WTC11 (cell line): ENCODE data around the gene IL20. TPM values are rescaled to one million over a fixed set of nuclear protein-coding genes. Genes with fewer than 3 reads are reported as not detected.

ENCODE experiments used
- ATAC-seq: fragments of 200-7000 bp; cut with Tn5 transposase; 2 replicates; pipeline ENCODE4 v1.10.0; 2021; ENCODE audit warnings: mild to moderate bottlenecking, moderate library complexity
- CTCF ChIA-PET: fragments of 300-600 bp; sonication (Branson Sonifier 250); formaldehyde crosslinking; loops from one replicate; lab custom pipeline; 2021; ENCODE audit warnings: antibody characterized with exemption; lab: Charles Lee
- POLR2A ChIA-PET: fragments of 350-600 bp; sonication (Branson Sonifier 250); formaldehyde crosslinking; loops from one replicate; lab custom pipeline; 2021; ENCODE audit warnings: antibody characterized with exemption; lab: Charles Lee
- DNase-seq: peaks from one replicate; pipeline ENCODE4 v3.0.0; 2021; ENCODE audit warnings: low spot score
- H3K27ac Mint-ChIP-seq: 2 replicates; pipeline ENCODE4 v1.8.0; 2021; ENCODE audit warnings: mixed read lengths
- H3K27me3 Mint-ChIP-seq: 2 replicates; pipeline ENCODE4 v1.8.0; 2021; ENCODE audit warnings: low read depth, mild to moderate bottlenecking, moderate library complexity, mixed read lengths
- H3K36me3 Mint-ChIP-seq: 2 replicates; pipeline ENCODE4 v1.8.0; 2021; ENCODE audit warnings: mixed read lengths
- H3K4me1 Mint-ChIP-seq: 2 replicates; pipeline ENCODE4 v1.8.0; 2022; ENCODE audit warnings: mixed read lengths
- H3K4me3 Mint-ChIP-seq: 2 replicates; pipeline ENCODE4 v1.8.0; 2021; ENCODE audit warnings: mild to moderate bottlenecking, moderate library complexity, mixed read lengths
- H3K9me3 Mint-ChIP-seq: 2 replicates; pipeline ENCODE4 v1.8.0; 2021; ENCODE audit warnings: mixed read lengths
- ATF1 ChIP-seq: sonication (generic); formaldehyde crosslinking; IDR thresholded peaks from 2 replicates; pipeline ENCODE4 v1.8.1; 2023; ENCODE audit warnings: mild to moderate bottlenecking, moderate library complexity, missing genetic modification reagents
- CREM ChIP-seq: sonication (generic); formaldehyde crosslinking; IDR thresholded peaks from 2 replicates; pipeline ENCODE4 v1.8.1; 2022; ENCODE audit warnings: mild to moderate bottlenecking, missing genetic modification reagents, moderate library complexity
- GTF2I ChIP-seq: fragments of 250-450 bp; sonication (Bioruptor Pico); conservative IDR thresholded peaks from 2 replicates; pipeline ENCODE4 v1.4.0; 2021; ENCODE audit warnings: mild to moderate bottlenecking
- JAZF1 ChIP-seq: fragments of 250-450 bp; sonication (Bioruptor Pico); IDR thresholded peaks from 2 replicates; pipeline ENCODE4 v1.9.0; 2021; ENCODE audit warnings: moderate library complexity, mild to moderate bottlenecking, inconsistent platforms
- NFYB ChIP-seq: sonication (generic); formaldehyde crosslinking; conservative IDR thresholded peaks from 2 replicates; pipeline ENCODE4 v1.8.0; 2022; ENCODE audit warnings: low read depth, missing genetic modification reagents
- RELA ChIP-seq: sonication (generic); formaldehyde crosslinking; IDR thresholded peaks from 2 replicates; pipeline ENCODE4 v1.8.1; 2022; ENCODE audit warnings: missing genetic modification reagents, mild to moderate bottlenecking, borderline replicate concordance
- SP1 ChIP-seq: sonication (generic); formaldehyde crosslinking; conservative IDR thresholded peaks from 2 replicates; pipeline ENCODE4 v1.8.1; 2022; ENCODE audit warnings: missing genetic modification reagents
- TP53 ChIP-seq: sonication (generic); formaldehyde crosslinking; IDR thresholded peaks from 2 replicates; pipeline ENCODE4 v1.8.1; 2023; ENCODE audit warnings: mild to moderate bottlenecking, missing genetic modification reagents
- ZNF671 ChIP-seq: fragments of 250-450 bp; sonication (Bioruptor Pico); IDR thresholded peaks from 2 replicates; pipeline ENCODE4 v1.8.0; 2021; ENCODE audit warnings: mild to moderate bottlenecking
- total RNA-seq: library from RNA; stranded (reverse); gene quantifications from 3 replicates; pipeline ENCODE4 v1.2.3, GENCODE V29; 2021
- TF ChIP-seq, protein P1 (sequence below): fragments of 250-450 bp; sonication (Bioruptor Pico); IDR thresholded peaks from 2 replicates; pipeline ENCODE4 v2.1.2; 2022; ENCODE audit warnings: mild to moderate bottlenecking, moderate library complexity
- TF ChIP-seq, protein P2 (sequence below): sonication (generic); formaldehyde crosslinking; IDR thresholded peaks from 2 replicates; pipeline ENCODE4 v1.8.0; 2023; ENCODE audit warnings: missing genetic modification reagents, mild to moderate bottlenecking, borderline replicate concordance
- TF ChIP-seq, protein P3 (sequence below): sonication (generic); formaldehyde crosslinking; IDR thresholded peaks from 2 replicates; pipeline ENCODE4 v1.8.1; 2023; ENCODE audit warnings: mild to moderate bottlenecking, missing genetic modification reagents, borderline replicate concordance
- TF ChIP-seq, protein P4 (sequence below): sonication (generic); formaldehyde crosslinking; IDR thresholded peaks from 2 replicates; pipeline ENCODE4 v1.8.1; 2022; ENCODE audit warnings: low read depth, missing genetic modification reagents, borderline replicate concordance
- TF ChIP-seq, protein P5 (sequence below): sonication (generic); formaldehyde crosslinking; IDR thresholded peaks from 2 replicates; pipeline ENCODE4 v1.8.0; 2022; ENCODE audit warnings: mild to moderate bottlenecking, missing genetic modification reagents

The IL20 gene
- total RNA-seq, 1 experiment from 2014 or later = not detected

DNA sequence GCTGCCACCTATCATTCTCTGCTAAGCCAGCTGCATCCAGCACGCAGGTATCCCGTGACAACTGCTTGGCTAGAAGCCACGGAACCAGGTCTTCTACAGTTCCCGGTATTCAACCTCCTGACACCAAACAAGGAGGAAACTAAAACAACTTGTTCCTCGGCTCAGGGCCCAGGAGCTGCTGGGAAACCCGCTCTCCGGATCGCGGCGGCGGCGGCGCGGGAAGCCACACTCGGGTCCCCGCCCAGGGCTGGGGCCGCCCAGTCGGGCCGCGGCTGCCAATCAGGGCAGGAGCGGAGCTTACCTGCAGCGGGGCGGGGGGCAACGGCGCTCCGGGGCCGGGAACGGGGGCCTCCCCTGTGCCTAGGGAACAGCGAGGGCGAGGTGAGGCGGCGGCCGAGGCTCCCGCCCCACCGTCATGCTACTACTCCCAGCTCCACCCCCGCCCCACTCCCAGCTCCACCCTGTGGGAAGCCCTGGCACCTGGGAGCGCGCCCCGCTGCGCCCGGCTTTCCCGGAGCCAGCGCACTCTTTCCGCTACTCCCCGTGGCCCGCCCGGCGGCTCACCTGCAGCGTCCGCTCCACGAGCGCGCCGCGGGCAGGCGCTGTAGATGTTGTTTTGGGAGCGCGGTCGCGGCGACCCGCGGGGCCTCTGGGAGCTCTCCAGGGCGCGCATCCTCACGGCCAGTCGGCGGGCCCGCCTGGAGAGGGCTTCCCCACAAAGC is 43.9 kb downstream of the IL20 start (continued):
- no peak for TF ChIP-seq ZNF671 (CRISPR knock-in tag)
- TF ChIP-seq JAZF1 = no peak
- TF ChIP-seq, protein P1, sequence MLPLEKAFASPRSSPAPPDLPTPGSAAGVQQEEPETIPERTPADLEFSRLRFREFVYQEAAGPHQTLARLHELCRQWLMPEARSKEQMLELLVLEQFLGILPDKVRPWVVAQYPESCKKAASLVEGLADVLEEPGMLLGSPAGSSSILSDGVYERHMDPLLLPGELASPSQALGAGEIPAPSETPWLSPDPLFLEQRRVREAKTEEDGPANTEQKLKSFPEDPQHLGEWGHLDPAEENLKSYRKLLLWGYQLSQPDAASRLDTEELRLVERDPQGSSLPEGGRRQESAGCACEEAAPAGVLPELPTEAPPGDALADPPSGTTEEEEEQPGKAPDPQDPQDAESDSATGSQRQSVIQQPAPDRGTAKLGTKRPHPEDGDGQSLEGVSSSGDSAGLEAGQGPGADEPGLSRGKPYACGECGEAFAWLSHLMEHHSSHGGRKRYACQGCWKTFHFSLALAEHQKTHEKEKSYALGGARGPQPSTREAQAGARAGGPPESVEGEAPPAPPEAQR (CRISPR knock-in tag) = no peak
- 0 out of 2 replicates have a peak, but pooled peaks have one; percentile 16 for TF ChIP-seq RELA (CRISPR knock-in tag)
- no peak; the same call in 1 of the 2 replicates for TF ChIP-seq SP1 (CRISPR knock-in tag)
- TF ChIP-seq TP53 (CRISPR knock-in tag) = no peak
- TF ChIP-seq, protein P2, sequence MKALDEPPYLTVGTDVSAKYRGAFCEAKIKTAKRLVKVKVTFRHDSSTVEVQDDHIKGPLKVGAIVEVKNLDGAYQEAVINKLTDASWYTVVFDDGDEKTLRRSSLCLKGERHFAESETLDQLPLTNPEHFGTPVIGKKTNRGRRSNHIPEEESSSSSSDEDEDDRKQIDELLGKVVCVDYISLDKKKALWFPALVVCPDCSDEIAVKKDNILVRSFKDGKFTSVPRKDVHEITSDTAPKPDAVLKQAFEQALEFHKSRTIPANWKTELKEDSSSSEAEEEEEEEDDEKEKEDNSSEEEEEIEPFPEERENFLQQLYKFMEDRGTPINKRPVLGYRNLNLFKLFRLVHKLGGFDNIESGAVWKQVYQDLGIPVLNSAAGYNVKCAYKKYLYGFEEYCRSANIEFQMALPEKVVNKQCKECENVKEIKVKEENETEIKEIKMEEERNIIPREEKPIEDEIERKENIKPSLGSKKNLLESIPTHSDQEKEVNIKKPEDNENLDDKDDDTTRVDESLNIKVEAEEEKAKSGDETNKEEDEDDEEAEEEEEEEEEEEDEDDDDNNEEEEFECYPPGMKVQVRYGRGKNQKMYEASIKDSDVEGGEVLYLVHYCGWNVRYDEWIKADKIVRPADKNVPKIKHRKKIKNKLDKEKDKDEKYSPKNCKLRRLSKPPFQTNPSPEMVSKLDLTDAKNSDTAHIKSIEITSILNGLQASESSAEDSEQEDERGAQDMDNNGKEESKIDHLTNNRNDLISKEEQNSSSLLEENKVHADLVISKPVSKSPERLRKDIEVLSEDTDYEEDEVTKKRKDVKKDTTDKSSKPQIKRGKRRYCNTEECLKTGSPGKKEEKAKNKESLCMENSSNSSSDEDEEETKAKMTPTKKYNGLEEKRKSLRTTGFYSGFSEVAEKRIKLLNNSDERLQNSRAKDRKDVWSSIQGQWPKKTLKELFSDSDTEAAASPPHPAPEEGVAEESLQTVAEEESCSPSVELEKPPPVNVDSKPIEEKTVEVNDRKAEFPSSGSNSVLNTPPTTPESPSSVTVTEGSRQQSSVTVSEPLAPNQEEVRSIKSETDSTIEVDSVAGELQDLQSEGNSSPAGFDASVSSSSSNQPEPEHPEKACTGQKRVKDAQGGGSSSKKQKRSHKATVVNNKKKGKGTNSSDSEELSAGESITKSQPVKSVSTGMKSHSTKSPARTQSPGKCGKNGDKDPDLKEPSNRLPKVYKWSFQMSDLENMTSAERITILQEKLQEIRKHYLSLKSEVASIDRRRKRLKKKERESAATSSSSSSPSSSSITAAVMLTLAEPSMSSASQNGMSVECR (CRISPR knock-in tag) = no peak
- TF ChIP-seq, protein P3, sequence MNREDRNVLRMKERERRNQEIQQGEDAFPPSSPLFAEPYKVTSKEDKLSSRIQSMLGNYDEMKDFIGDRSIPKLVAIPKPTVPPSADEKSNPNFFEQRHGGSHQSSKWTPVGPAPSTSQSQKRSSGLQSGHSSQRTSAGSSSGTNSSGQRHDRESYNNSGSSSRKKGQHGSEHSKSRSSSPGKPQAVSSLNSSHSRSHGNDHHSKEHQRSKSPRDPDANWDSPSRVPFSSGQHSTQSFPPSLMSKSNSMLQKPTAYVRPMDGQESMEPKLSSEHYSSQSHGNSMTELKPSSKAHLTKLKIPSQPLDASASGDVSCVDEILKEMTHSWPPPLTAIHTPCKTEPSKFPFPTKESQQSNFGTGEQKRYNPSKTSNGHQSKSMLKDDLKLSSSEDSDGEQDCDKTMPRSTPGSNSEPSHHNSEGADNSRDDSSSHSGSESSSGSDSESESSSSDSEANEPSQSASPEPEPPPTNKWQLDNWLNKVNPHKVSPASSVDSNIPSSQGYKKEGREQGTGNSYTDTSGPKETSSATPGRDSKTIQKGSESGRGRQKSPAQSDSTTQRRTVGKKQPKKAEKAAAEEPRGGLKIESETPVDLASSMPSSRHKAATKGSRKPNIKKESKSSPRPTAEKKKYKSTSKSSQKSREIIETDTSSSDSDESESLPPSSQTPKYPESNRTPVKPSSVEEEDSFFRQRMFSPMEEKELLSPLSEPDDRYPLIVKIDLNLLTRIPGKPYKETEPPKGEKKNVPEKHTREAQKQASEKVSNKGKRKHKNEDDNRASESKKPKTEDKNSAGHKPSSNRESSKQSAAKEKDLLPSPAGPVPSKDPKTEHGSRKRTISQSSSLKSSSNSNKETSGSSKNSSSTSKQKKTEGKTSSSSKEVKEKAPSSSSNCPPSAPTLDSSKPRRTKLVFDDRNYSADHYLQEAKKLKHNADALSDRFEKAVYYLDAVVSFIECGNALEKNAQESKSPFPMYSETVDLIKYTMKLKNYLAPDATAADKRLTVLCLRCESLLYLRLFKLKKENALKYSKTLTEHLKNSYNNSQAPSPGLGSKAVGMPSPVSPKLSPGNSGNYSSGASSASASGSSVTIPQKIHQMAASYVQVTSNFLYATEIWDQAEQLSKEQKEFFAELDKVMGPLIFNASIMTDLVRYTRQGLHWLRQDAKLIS = no peak
- TF ChIP-seq ATF1 (CRISPR knock-in tag) = no peak
- TF ChIP-seq, protein P4, sequence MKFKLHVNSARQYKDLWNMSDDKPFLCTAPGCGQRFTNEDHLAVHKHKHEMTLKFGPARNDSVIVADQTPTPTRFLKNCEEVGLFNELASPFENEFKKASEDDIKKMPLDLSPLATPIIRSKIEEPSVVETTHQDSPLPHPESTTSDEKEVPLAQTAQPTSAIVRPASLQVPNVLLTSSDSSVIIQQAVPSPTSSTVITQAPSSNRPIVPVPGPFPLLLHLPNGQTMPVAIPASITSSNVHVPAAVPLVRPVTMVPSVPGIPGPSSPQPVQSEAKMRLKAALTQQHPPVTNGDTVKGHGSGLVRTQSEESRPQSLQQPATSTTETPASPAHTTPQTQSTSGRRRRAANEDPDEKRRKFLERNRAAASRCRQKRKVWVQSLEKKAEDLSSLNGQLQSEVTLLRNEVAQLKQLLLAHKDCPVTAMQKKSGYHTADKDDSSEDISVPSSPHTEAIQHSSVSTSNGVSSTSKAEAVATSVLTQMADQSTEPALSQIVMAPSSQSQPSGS (CRISPR knock-in tag) = no peak
- no peak for TF ChIP-seq NFYB (CRISPR knock-in tag)
- TF ChIP-seq CREM (CRISPR knock-in tag) = no peak
- no peak for TF ChIP-seq GTF2I (CRISPR knock-in tag)

DNA sequence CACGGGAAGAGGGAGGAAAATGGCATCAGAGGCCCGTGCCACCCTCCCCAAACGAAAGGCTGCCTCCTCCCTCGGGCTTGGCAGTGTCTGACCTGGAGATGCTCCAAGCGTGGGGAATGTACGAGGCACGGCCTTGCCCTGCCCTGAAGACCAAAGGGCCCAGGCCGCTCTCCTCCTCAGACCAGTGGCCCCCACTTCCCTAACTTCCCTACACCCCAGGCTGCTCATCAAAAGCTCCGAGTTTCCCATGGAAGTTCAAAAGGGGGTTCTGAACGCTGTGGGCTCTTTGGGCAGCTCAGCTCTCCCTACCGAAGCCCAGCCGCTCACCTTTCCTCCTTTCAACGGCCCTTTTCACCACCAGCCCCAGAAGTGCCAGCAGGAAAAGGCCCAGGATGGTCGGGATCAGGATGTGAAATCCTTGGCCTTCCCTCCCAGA is 44.5 kb downstream of the IL20 start:
- no peak overlapping the region for H3K27ac Mint-ChIP-seq
- CTCF ChIA-PET = interaction anchor here (0.9 to 3.4 kb wide), 28 partner anchors 14 to 279 kb away, joined by 3 to 26 read pairs (median 4); partner anchors contain the start of genes C1orf116, DYRK3, IL20 and PFKFB2
- no peak for DNase-seq
- H3K4me1 Mint-ChIP-seq = peaks cover 12% of the 10 kb centered on the region
- no peaks in the 10 kb centered on the region for H3K36me3 Mint-ChIP-seq
- H3K27me3 Mint-ChIP-seq = peaks cover 51% of the 10 kb centered on the region
- peak overlapping the region; percentile 70 for H3K4me3 Mint-ChIP-seq
- no peaks in the 10 kb centered on the region for H3K9me3 Mint-ChIP-seq
- 0 out of 2 replicates have a peak, but pooled peaks have one; percentile 9 for TF ChIP-seq RELA (CRISPR knock-in tag)
- TF ChIP-seq, protein P5, sequence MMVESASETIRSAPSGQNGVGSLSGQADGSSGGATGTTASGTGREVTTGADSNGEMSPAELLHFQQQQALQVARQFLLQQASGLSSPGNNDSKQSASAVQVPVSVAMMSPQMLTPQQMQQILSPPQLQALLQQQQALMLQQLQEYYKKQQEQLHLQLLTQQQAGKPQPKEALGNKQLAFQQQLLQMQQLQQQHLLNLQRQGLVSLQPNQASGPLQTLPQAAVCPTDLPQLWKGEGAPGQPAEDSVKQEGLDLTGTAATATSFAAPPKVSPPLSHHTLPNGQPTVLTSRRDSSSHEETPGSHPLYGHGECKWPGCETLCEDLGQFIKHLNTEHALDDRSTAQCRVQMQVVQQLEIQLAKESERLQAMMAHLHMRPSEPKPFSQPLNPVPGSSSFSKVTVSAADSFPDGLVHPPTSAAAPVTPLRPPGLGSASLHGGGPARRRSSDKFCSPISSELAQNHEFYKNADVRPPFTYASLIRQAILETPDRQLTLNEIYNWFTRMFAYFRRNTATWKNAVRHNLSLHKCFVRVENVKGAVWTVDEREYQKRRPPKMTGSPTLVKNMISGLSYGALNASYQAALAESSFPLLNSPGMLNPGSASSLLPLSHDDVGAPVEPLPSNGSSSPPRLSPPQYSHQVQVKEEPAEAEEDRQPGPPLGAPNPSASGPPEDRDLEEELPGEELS (CRISPR knock-in tag) = no peak
- TF ChIP-seq, all 79 proteins: peak for 1
- POLR2A ChIA-PET = interaction anchor here (0.6 to 1.3 kb wide), 3 partner anchors 143 to 1967 kb away, joined by 3 to 4 read pairs (median 3); partner anchors contain the start of genes EIF2D and PFKFB2
- ATAC-seq = peak; percentile 21
